Airway epithelial cell (primary cell): ENCODE measurements around the gene VEGFC. TPM values are rescaled to one million over a fixed set of nuclear protein-coding genes. Genes with fewer than 3 reads are reported as not detected.

Experiments used
- total RNA-seq: library from RNA; depleted of rRNA; stranded (reverse); fragments of >200 nt; gene quantifications from 2 replicates; pipeline ENCODE4 v1.2.3, GENCODE V29; 2015

Gene VEGFC
- 19.2 and 26.8 TPM in 2 replicates for total RNA-seq

GRCh38 chr4:176792326-176793059, at the start of gene VEGFC:
TSS of gene VEGFC (minus strand) at chr4:176792922. CDS start at chr4:176792311, 611 bp downstream.

